GM18498 (cell line): ENCODE measurements around the gene WIPF1.

Experiments
- ATAC-seq: cut with Tn5 transposase; IDR thresholded peaks from one replicate; pipeline ENCODE4 v1.9.1; 2021; ENCODE audit warnings: mild to moderate bottlenecking, moderate library complexity; ENCODE audit not compliant: unreplicated experiment

The WIPF1 gene, protein sequence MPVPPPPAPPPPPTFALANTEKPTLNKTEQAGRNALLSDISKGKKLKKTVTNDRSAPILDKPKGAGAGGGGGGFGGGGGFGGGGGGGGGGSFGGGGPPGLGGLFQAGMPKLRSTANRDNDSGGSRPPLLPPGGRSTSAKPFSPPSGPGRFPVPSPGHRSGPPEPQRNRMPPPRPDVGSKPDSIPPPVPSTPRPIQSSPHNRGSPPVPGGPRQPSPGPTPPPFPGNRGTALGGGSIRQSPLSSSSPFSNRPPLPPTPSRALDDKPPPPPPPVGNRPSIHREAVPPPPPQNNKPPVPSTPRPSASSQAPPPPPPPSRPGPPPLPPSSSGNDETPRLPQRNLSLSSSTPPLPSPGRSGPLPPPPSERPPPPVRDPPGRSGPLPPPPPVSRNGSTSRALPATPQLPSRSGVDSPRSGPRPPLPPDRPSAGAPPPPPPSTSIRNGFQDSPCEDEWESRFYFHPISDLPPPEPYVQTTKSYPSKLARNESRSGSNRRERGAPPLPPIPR

DNA sequence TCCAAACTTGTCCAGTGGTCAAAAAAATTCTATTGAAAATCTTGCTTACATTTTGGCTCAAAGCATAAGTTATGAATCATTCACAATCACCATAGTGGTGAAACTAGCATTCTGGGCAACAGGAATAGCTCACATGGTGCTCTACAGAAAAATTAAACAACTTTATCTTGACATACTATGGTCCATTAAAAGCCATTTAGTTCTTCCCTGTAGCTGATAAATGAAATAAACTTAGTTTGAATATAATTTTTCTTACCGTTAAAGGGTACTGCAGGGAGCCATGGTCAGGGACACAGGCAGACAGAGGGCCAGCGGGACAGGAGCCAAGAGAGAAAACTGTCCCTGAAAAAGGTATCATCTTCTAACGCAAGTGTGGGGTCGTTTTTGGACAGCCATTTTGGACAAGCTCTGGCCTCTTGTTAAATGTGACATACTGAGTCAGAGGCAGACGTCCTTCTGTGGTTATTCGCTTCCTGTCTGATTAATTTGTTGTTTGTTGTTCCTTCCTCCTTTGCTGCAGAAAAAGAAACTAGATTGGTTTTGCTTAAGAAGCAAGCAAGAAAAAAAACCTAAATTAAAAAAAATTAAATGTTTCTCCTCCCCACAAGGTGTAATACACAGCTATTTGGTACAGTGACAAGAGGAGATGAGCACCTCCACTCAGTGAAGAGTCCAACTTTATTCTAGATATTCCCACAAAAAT, at the start of gene WIPF1:
Gene WIPF1, minus strand, starts transcription at position 460 of the 703 bp plus-strand sequence. CDS start 12,231 bp downstream, outside the sequence.
- peak; percentile 50 for ATAC-seq

DNA sequence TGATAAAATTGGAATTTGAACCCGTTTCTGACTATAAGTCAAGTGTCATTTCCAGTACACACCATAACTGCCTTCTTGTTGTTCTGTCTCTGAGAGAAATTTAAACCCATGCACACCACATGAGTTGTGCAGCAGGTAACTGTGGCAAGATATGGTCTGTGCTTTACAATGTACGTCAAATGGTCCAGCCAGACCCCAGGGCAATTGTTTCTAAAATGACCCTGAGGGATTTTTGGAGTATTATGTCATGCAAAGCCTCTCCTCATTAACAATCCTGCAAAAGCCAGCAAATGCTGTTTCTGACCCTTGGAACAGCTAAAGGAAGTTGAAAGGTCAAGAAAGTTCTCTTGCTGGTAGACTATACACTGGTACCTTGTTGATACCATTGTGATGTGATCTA, 47.7 kb upstream of the WIPF1 start:
- ATAC-seq = no peak

DNA sequence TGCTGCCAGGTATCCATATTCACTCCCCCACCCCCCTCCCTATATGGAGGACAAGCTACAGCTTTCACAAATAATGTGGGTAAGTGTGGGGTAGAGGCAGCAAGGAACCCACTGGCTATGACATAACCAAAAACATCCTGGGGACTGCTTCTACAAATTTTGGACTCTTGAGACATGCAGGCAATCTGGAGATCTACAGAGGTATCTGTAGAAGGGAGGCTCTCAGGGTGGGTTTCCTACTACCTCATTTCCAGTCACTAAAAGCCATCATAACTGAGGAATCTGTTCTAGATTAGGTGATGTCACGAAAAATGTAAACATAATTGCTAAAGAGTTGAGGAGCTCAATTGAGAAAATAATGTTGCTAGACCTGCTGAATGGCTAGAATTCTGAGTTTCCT, 46.8 kb upstream of the WIPF1 start:
- no peak for ATAC-seq

DNA sequence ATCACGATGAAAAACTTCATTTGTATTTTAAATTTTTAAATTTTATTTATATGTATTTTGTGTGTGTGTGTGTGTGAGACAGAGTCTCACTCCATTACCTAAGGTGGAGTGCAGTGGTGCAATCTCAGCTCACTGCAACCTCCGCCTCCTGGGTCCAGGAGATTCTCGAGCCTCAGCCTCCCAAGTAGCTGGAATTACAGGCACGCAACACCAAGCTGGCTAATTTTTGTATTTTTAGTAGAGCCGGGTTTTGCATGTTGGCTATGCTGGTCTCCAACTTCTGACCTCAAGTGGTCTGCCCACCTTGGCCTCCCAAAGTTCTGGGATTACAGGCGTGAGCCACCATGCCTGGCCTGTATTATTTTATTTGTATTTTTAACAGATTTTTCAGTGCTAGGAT, 45.8 kb upstream of the WIPF1 start:
- no peak for ATAC-seq

DNA sequence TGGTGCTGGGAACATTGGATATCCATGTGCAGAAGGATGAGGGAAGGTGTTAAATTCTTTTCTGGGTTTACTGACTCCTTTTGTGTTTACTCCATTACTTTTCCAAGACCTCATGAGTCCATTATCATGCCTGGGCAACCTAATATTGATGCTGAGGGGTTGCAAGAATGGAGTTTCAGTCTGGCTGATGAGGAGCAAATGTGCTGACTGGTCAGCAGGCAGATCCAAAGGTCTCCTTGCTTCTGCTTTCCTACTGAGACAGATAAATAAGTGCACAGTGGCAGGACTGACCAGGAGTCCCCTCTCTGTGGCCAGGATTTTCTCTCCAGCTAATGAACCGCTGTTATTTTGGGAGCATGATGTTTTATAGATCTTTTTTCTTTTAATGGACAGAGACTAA, 43.6 kb upstream of the WIPF1 start:
- ATAC-seq = no peak

DNA sequence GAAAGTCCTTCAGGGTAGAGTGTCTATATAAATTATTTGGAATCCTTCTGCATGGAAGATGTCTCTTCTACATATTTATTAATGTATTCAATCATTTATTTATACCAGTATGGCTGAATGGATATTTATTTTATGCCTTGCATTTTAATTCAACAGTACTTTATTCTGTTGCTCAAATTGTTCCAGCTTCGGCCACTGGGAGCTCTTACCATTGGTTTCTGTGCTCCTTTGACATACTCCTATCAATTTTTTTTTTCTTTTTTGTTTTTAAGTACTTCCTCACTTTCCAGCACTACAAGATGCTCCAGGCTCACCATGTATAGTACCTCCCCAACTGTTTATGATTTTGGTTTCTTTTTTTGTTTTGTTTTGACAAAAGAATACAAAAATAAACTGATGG, 39.4 kb upstream of the WIPF1 start:
- ATAC-seq = no peak

DNA sequence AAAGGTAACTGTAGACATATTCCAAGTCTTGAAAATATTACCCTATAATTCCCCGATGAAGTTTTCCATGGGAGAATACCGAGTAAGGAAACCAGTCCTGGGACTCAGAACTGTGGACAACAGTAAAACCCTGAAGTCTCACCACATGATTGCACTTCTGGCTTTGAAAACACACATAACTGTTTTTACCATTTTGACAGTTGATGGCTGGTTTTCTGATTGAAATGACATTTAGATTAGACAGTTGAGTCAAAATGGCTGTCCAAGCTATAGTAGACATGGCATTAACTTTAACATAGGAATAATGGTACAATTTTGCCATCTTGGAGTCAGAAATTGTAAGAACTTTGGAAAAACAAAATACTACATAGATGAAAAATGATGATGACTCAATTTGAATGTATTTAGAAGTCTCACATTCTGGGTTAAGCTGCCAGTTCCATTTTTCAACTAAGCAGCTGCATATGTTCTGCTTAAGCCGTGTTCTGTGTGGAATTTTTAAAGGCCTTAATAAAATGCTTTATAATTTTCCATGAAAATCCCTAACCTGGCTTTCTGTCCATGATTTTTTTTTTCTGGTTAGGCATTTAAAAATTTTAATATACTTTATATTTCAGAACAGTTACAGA, 38.3 kb upstream of the WIPF1 start:
- no peak for ATAC-seq

DNA sequence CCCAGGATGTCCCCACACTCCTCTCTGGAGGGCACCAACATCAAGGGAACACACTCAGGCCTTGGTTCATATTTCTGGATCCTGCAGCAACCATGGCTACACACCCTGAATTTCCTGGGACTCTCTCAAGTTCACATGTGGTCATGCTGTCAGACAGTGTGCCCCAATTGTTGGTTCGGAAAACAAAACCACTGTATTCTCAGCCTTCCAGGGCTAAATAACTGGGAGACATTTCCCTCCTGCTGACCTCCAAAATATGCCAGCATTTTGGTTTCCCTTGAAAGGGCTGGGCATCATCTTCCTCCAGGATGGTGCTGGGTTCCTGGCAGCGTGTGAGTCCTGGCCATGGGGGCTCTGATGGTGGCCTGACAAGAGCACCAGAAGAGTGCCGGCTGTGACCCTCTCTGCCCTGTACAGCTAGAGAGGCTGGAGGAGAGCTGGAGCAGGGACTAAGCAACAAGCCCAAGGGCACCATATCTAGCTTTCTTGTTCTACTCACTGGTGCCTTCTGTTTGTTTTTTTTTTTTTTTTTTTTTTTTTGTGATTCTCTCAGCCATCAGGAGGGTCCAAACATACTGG, 37.5 kb upstream of the WIPF1 start:
- no peak for ATAC-seq

DNA sequence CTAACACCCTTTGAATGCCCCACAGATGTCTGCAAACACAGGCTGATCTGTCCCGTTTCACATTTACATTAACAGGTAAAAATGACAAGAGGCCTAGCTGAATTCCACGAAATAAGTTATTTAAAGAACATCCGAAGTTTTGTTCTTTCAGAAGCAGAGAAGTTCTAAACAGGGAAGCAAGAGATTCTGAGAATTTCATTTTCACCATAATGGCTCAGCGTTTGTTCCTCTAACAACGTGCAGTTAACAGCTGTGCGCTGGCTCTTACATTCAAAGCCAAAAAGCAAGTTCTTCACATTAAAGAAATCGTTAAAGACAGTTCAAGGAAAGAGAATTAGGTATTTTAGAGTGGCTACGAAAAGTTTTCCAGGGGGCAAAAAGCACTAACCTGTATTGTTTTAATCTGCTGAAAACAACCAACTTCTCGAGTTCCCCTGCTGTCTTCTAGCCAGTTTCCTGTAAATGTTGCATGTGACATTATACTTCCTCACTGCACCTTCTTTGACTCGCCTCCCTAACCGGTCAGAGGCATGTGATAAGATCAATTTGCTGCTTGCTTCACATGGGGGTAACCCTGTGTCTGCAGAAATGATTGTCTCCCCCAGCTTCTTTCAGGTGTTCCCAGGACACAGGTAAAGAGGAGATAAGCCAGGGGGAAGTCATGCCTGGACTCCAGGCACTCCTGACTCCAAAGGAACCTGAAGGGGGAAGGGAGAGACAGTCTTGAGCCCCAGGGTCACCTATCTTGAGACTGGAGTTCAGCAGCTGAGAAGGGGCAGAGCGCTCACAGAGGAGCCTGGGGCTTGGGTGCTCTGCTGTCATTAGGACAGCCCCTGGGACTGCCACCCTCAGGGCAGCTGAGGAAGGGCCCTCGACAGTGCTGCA, 36.8 kb upstream of the WIPF1 start:
- peak; percentile 81 for ATAC-seq

DNA sequence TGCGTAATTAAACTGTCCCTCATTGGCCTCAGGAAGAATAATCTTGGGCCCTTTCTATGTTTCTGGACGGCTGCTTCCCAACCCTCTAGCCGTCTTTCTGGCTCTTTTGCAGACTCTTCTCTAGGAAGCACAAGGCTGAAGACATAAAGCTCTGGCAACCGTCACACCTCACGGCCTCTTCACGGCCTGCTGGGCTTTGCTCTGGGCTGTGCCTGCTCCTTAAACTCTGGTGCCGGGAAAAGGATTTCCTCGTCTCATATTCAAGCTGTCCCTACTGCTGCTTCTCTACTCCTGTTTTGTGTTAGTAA, 36.0 kb upstream of the WIPF1 start:
- ATAC-seq = no peak

DNA sequence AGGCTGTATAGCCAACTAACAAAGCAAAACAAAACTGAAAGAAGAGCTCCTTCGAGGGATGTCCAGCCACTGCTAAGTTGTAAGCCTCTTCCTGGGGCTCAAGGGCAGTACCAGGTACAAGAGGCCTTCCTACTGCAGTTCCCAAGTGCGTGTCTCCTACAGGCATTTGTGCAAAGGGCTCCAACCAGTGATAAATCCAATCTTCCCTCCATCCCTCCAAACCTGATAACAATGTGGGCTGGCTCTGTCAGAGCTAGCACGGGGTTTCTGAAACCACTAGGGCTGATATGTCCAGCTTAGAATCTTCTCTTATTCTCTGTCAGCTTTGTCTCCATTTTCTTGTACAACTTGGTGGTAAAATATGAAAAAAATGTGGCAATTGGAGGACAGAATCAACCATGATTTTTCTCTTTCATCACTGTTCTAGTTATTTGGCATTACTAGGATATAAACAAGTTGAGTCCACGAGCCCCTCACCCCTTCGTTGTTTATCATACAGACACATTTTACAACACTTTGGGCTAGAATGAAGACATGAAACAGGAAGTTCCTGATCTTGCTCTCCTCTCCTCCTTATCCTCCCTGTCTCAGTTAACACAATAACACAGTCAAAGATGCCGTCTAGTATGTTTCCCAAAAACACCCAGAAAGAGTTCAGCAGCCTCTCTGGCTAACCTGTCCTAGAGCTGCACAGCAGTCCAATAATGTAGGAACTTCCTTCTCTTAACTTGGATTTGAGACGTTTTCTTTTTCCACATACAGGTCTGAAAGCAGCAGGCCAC, 35.4 kb upstream of the WIPF1 start:
- ATAC-seq = peak; percentile 49

DNA sequence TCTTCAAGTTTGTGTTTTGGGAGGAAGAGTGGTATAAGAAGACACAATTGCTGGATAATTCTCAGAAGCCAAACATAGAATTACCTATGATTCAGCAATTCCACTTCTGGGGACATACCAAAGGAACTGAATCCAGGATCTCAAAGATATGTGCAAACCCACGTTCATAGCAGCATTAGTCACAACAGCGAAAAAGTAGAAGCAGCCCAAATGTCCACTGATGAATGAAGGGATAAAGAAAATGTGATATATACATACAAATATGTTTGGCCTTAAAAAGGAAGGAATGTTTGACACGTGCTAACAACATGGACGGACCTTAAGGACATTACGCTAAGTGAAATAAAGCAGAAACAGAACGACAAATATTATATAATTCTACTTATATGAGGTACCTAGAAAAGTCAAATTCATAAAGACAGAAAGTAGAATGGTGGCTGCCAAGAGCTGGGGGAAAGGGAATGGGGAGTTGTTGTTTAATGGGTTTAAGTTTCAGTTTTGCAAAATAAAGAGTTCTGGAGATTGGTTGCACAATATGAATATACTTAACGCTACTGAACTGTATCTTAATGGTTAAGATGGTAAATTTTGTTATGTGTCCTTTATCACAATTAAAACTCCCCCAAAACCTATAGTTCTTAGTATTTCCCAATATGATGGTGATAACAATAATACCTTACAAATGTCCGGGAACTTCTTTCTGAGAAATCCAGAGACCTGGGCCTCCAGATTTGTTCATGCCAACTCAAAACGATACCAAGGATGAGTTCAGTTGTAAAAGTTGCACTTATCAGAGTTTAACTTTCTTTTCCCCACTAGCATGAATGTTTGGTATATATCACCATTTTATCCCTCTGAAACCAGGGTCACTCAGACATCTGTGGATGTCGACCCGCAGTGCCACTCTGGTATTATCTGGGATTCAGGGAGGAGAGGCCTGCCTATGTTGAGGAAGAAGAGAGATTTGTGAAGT, 33.7 kb upstream of the WIPF1 start:
- no peak for ATAC-seq

DNA sequence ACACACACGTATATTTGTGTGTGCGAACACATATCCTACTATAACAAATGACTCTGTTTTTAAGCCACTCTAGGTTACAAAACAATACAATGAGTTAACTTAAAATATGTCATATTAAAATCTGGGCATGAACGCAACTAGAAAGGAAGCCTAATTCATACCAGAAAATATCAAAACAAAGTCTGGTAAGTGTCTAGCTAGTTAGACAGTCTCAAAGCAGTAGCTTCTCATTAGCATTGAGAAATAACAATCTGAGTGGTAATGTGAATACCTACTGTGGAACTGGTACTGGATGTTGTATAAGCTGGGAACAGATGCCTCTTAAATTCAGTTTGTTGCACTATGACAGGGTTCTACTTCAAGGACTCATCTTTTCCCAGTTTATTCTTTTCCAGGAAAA, 32.5 kb upstream of the WIPF1 start:
- no peak for ATAC-seq

DNA sequence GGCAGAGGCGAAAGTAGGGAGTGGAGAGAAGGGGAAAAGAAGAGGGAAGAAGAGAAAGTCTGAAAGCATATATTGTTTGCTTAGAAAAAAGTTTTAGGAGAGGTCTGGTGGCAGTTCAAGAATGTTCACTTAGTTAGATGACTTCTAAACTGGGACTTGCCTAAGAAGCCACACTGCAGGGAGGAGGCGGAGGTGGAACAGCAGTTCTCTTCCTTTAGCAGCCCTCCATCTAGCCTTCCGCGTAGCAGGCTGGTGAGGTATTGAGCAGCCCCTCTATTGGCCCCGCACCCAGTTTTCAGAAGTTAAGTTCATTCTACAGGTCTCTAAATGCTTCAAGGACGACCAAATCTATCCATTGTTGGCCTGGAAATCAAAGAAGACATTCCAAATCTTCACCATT, 31.9 kb upstream of the WIPF1 start:
- ATAC-seq = no peak

DNA sequence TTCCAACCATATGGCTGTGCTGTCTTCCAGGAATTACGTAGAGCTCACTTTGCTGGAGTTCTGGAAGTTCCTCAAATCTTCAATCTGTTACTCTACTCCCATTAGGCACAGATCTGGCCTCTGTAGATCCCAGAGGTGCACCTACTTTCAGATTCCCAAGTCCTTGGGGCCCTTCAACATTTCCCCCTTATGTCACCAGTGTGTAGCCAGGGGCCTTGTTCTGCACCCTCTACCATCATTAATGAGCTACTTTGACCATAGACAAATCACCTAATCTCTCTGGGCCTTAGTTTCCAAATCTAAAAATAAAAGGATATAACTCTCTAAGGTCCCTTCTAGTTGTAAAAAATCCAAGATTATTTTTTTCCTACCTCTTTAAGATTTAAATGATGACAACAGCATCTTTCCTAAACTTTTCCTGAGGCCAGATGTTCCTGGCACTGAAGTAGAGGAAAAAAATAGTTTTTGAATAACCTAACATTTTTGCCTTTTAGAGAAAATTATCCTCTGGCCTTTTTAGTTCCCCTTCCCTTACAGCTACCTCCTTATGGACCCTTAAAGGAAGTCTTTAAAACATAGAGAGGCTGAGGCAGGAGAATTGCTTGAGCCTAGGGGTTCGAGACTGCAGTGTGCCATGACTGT, 31.0 kb upstream of the WIPF1 start:
- no peak for ATAC-seq

DNA sequence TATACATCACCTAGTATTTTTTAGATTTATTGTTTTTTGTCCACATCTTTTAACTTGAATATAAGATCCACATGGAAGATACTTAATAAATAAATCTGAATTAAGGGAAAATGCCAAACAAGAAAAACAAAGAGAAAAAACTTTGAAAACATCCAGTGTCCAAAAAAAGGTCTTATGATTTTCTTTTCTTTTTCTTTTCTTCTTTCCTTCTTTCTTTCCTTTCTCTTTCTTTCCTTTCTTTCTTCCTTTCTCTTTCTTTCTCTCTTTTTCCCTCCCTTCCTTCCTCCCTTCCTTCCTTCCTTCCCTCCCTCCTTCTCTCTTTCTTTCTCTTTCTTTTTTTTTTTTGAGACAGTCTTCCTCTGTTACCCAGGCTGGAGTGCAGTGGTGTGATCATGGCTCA, 29.6 kb upstream of the WIPF1 start:
- ATAC-seq = no peak

DNA sequence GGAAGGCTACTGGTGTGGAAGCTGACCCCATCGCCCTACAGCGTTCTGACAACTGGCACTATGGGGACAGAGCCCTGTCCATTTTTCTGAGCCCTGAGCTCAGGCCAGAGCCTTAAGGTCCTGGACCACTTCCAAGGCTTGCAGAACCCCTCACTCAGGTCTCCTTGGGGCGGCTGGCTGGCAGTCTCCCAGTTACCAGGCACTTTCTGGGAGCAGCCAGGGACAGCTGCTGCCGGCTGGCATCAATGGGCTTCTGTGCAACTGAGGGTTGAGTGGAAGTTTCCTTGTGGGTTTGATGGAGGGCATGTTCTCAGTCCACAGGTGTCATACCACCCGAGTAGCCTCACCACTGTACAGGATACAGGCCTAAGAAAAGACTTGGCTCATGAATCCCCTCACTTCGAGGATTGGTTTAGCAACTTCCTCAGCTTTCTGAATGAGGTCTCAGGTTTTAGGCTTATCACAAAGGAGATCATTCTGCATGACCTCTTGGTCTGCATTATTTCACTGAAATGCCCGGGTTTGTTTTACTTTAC, 27.4 kb upstream of the WIPF1 start:
- no peak for ATAC-seq

DNA sequence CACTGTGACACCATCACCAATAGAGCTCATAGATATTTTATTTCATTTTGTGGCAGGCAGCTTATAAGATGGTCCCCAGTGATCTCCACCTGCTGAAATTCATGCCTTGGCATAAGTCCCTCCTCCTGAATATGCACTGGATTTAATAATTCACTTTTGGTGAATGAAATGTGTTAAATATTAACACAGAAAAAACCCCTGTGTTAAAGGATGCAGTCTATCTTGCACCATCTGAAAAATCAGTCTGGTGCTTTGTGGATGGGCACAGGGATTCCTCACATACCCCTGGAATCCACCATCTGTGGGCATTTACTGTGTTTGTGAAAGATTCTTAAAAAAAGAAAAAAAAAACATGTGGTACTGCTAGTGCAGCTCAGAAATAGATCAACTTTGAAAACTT, 26.1 kb upstream of the WIPF1 start:
- no peak for ATAC-seq
